GM19438 (cell line): ENCODE data around the gene CIZ1.

Source experiments
- ATAC-seq: cut with Tn5 transposase; IDR thresholded peaks from one replicate; pipeline ENCODE4 v1.9.1; 2021; ENCODE audit warnings: low read depth; ENCODE audit not compliant: unreplicated experiment

The CIZ1 gene

DNA sequence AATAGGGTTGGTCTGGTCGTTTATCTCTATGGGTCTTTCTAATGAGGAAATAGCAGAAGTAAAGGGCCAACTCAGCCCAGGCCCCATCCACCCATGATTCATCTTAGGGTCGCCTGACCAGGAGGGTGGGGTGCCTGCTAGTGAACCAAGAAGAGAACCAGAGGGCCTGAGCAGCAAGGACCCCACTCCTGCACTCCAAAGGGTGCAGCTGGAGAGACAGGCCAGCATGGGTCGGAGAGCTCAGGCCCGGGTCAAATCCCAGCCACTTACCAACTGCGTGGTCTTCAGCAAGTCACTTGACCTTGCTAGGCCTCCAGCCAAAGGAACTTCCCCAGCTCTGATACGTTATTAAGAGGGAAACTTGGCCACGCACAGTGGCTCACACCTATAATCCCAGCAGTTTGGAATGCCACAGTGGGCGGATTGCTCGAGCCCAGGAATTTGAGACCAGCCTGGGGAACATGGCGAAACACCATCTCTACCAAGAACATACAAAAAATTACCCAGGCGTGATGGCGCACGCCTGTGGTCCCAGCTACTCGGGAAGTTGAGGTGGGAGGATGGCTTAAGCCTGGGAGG, 27.0 kb downstream of the CIZ1 start:
- ATAC-seq, result no peak

DNA sequence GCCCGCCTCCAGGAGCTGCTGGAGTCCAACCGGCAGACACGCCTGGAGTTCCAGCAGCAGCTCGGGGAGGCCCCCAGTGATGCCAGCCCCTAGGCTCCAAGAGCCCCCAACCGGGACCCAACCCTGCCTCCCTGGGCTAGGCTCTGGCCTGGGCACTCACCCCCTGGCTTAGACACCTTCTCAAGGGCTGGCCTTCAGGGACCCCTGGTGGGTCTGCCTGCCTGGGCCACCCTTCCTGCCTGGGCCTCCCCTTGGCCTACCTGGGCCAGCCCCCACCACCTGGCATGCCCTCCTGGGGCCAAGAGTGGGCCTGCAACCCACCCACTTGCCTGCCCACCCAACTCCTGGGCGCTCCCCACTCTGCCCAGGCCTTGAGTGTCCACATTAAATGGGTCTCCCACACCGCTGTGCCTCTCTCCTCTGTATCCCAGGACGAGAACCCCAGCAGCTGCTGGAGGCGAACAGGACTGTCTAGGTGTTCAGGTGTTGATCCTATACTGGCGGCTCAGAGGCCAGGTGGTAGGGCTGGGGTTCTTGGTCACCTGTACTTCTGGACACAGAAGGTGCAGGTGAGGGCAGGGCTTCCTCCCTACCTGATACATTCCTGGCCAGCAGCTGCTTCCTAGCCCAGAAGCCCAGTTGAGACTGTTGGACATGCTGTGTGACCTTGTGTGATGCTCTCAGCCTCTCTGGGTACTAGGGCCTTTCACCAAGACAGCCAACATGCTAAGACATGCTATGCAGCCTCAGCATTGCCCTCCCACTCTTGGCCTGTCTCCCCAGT, 27.7 kb downstream of the CIZ1 start:
- no peak for ATAC-seq

GRCh38 chr9:128163027-128163515, 28.3 kb downstream of the CIZ1 start:
- ATAC-seq, result no peak

- ATAC-seq, result no peak
These were observed 29.0 kb downstream of the CIZ1 start for GRCh38 chr9:128162215-128163026.

DNA sequence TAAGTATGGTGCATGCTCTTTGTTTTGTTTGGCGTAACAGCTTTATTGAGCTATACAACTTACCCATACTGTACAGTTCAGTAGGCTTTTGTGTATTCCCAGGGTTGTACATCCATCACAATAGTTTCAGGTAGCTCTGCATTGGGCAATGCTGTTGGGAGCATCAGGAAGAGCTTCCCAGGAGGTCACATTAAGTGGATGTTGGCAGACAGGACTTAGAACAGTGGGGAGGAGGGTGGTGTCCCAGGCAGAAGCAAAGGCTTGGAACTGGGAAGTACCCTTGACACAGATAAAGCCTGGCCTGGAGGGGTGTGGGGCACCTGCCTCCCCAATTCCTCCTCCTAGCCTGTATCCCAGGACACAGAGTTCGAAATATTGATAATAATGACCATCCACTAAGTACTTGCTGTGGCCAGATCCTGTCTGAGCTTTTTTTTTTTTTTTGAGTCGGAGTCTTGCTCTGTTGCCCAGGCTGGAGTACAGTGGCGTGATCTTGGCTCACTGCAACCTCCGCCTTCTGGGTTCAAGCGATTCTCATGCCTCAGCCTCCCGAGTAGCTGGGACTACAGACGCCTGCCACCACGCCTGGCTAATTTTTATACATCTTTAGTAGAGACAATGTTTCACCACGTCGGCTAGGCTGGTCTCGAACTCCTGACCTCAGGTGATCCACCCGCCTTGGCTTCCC, 30.0 kb downstream of the CIZ1 start:
- ATAC-seq, result no peak

DNA sequence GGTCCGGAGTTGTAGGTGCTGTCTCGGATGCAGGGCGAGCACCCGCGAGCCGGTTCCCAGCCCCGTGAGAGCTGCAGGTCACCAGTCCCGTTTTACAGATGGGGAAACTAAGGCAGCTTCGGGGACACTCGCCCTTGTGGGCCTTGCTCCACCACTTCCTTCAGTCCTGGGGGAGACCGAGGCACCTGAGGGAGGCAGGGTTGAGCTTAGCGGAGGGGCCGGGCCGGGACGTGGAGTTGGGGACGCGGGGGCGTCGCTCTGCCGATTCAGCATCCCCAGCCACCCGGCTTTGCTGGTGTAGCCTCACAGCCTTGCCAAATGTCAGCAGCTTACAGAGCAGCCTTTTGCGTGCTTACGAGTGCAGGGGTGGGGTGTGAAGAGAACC, 30.8 kb downstream of the CIZ1 start:
- no peak for ATAC-seq

DNA sequence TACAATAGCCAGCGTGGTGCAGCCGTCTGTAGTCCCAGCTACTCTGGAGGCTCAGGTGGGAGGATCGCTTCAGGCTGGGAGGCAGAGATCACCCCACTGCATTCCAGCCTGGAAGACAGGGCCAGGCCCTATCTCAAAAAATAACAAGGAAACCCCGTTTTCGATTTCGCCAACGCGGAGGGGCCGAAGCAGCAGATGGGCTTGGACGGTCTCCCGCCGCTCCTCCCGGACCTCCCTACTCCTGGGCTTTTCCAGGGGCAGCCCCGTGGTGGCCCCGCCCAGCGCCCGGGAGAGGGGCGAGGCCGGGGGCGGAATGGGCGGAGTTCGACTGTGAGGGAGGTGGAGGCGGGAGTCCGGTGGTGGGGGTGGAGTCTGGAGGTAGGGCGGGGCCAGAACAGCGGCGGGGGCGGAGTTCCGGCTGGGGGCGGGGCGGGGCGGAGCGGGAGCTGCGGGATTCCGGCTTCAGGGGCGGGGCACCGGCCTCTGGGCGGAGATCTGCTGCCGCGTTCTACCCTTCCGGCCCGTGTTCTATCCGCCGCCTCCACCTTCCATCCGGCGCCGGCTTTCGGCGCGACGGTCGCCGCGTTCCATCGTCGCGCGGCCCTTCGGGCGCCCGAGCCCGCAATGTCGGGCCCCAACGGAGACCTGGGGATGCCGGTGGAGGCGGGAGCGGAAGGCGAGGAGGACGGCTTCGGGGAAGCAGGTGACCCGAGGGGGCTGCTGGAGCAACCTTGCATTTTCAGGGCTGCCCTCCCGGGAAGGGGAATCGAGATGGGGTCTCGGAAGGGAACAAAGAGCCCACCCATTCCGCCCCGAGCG, 31.4 kb downstream of the CIZ1 start, which contains the start of gene BBLN:
Gene BBLN (plus strand): TSS at position 482 of the 819 bp plus-strand sequence. CDS start 143 bp downstream, at position 625.
- ATAC-seq, result peak; percentile 65

DNA sequence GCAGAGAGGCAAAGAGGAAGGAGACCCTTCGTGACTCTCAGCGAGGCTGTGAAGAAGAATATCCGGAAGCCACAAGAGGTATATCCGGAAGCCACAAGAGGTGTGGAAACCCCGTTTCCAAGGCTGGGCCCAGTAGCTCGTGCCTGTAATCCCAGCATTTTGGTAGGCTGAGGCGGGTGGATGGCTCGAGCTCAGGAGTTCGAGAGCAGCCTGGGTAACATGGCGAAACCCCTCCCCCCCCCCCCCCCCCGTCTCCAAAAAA, 31.9 kb downstream of the CIZ1 start:
- no peak for ATAC-seq

DNA sequence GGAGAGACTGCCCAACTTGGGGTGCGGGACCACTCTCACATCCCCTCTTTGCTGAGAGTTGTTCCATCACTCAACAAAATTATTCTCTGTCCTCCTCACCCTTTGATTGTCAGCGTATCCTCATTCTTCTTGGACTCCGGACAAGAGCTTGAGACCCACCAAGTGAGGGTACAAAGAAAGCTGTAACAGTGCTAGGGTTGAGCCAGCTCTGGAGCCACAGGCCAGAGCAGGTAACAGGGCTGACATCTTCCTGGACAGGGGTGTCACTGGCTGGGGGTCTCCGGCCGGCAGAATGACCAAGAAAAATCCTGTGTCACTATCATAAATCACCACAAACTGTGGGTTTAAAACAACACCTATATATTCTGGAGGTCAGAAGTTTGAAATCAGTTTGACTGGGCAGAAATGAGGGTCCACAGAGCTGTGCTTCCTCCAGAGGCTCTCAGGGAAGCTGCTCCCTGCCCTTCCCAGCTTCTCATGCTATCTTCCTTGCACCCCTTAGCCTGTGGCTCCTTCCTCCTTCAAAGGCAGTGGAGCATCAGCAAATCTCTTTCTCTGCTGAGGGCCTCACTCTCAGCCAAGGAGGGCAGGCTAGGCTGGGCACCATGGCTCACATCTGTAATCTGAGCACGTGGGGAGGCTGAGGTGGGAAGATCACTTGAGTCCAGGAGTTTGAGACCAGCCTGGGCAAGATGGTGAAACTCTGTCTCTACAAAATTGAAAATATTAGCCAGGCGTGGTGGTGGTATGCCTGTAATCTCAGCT, 35.5 kb downstream of the CIZ1 start:
- ATAC-seq, result no peak

- ATAC-seq, result no peak
These were observed 37.3 kb downstream of the CIZ1 start for GRCh38 chr9:128153947-128154695.

DNA sequence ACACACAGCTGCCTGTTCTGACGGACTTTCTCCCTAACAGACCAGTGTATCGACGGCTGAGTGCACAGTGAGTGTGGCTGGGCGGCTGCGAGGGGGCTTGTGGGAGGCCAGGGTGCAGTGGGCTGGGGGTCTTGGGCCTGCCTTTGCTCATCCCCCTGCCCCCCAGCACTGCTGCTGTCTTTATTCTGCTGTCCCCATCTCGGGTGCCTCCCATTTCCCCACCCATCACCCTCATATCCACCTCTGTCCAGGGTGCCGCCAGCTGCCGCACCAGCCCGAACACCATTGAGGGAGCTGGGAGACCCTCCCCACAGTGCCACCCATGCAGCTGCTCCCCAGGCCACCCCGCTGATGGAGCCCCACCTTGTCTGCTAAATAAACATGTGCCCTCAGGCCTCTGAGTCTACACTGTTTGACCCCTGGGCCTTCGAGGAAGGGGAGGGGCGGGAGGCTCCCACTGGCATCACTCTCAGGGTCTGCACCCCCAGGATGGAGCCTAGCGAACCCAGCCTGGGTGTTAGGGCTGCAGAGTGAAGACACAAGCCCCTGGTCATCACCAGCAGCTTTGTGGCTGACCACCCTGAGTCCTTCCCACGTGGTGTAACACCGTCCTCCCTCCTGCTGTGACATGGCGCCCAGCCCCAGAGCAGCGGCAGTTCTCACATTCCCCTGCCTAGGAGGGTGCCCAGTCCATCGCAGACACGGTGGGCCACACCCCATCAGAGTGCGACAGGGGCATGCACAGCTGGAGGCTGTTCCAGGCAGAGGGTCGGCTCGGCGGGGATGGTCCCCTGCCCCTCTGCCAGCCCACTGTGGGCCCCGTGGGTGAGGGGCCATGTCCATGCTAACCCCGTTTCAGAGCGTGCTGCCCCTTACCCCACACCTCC, 38.1 kb downstream of the CIZ1 start:
- ATAC-seq, result no peak

DNA sequence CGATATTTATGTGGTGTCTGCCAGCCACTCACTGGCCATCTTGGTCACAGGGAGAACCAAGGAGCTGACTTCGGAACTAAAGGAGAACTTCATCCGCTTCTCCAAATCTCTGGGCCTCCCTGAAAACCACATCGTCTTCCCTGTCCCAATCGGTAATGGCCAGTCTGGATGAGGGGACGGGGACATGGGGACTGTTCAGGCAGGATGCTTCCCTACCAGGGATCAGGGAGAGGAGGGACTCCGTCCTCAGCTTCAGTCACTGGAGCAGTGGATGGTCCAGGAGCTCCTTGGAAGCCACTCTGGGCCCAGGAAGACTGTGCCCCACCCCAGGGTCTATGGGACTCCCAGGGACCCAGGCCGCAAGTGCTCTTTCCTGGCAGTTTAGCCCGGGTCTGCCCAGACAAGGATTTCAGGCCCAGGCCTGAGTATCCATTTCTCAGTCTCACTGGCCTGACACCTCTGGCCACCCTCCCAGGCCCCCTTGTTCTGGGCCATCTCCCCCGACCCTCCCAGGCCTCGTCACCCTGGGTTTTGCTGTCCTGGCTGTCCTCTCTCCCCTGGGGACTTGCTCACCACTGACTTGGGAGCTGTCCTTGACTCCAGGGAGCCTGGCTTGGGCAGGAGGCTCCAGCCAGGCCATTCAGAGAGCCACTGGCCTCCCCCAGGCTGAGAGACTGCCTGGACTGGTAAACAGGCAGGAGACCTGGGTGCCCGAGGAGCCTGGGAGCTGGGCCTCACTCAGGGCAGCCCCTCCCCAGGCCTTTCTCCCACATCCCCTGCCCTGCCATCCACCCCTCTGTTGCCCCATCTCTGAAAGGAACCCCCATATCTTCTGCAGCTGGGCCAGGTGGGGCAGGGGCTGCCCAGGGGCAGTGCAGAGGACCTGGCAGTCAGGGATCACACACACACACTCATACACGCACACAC, 39.0 kb downstream of the CIZ1 start:
- ATAC-seq, result no peak

DNA sequence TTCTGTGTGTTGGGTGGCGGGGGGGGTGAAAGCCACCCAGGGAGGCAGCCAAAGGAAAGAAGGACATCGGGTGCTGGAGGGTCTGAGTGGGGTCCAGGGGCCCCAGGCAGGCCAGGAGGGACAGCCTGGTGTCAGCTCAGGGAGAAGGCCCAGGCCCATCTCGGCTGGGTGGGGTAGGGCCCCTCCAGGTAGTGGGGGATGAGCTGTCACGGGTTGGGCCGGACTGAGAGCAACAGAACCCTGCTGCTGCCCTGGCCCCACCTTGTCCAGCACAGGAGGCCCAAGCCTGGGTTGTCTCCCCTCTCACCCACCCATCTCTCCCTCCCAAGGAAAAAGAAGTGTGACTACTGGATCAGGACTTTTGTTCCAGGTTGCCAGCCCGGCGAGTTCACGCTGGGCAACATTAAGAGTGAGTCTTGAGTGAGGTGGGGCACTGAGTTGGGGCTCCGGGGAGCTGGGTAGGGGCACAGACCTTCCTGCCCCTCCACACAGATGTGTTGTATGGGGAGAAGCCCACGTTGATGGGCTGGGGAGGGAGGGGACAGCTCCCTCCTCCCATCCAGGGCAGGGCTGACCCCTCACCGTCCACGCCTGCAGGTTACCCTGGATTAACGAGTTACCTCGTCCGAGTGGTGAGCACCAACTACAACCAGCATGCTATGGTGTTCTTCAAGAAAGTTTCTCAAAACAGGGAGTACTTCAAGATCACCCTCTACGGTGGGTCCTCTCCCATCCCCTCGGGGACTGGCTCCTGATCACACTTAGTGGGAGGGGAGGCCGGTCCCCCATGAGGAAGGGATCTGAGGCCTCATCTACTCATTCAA, 39.9 kb downstream of the CIZ1 start:
- ATAC-seq, result no peak

DNA sequence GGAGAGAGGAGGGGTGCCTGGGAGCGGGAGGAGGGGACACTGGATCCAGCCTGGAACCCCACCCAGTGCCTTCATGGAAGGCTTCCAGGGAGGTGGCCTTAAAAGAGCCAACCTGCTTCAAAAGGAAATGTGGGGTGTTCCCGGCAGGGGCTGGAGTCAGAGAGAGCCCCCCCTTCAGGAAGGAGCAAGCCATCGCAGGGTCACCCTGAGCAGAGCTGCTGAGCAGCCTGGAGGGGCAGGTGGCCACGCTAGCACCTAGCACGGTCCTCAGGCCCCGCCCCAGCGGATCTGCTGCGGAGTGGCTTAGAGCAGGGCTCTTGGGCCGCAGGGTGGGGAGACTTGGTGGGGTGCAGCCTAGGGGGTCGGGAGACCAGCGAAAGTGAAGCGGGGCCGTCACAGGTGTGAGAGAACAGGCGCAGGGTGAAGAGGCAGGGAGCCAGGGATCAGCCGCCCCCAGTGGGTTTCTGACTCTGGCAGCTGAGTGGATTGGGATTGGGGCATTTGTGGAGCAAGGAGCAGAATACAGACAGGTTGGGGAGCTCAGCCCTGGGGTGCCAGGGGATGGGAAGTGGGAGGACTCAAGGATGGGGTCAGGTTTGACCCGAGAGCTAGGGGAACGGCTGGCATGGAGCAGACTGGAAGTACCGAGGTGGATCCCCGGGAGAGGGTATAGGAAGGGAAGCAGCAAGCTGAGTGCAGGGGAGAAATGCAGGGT, 40.6 kb downstream of the CIZ1 start:
- ATAC-seq, result no peak

DNA sequence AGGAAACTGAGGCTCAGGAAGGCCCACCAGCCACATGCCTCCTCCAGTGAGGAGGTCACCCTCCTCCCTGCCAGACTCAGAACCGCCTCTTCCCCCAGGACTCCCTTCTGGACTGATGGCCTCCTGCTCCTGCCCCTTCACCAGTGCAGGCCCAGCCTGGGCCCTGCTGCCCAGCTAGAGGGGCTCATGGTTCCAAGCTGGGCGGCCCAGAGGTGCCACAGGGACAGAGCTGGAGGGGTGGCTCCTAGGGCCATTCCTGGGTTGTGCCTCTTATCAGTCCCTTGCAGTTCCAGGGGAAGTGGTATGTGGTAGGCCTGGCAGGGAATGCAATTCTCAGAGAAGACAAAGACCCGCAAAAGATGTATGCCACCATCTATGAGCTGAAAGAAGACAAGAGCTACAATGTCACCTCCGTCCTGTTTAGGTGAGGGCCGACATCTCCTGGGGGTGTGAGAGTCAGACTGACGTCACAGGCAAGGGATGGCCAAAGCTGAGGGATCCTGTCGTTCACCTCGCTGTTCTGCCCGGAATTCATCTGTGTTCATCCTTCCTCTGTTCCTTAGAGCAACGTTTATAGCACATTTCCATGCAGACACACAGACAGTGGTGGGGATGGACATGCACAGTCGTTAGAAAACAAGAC, 41.3 kb downstream of the CIZ1 start:
- no peak for ATAC-seq
